GM21737 (cell line): ENCODE data around the gene MIB1.
"Not testable (repeated sequence)": the region's sequence is repeated elsewhere in the genome, so short reads cannot be mapped to it uniquely, and the experiment has no call there.

Experiments
- ATAC-seq: cut with Tn5 transposase; IDR thresholded peaks from one replicate; pipeline ENCODE4 v1.9.1; 2021; ENCODE audit warnings: mild to moderate bottlenecking, moderate library complexity; ENCODE audit not compliant: unreplicated experiment

The MIB1 gene

GRCh38 chr18:21740538-21741311 lies at the start of gene MIB1:
MIB1 (plus strand) TSS chr18:21740792; CDS start chr18:21741584, 792 bp downstream.
- ATAC-seq = peak; percentile 97

- ATAC-seq = no peak
Measured at GRCh38 chr18:21693322-21693721, 47.3 kb upstream of the MIB1 start.

GRCh38 chr18:21700528-21701075 lies 40.0 kb upstream of the MIB1 start:
- ATAC-seq = no peak

GRCh38 chr18:21701621-21702020 lies 39.0 kb upstream of the MIB1 start:
- no peak for ATAC-seq

GRCh38 chr18:21702602-21703001 lies 38.0 kb upstream of the MIB1 start:
- no peak for ATAC-seq

- no peak for ATAC-seq
Measured at GRCh38 chr18:21703241-21703820, 37.3 kb upstream of the MIB1 start.

- peak; percentile 95 for ATAC-seq
Measured at GRCh38 chr18:21704603-21705364, 35.8 kb upstream of the MIB1 start, which contains the start of gene ABHD3. ABHD3 (minus strand) TSS chr18:21704774; CDS start chr18:21704665, 109 bp downstream.

- ATAC-seq = no peak
Measured at GRCh38 chr18:21706386-21706865, 34.2 kb upstream of the MIB1 start.

GRCh38 chr18:21707130-21707529 lies 33.5 kb upstream of the MIB1 start:
- ATAC-seq = not testable (repeated sequence)

GRCh38 chr18:21714474-21714873 lies 26.1 kb upstream of the MIB1 start:
- ATAC-seq = no peak

- ATAC-seq = no peak
Measured at GRCh38 chr18:21722687-21723086, 17.9 kb upstream of the MIB1 start.

GRCh38 chr18:21725201-21725600 lies 15.4 kb upstream of the MIB1 start:
- no peak for ATAC-seq

GRCh38 chr18:21727702-21728101 lies 12.9 kb upstream of the MIB1 start:
- ATAC-seq = no peak

GRCh38 chr18:21733011-21733410 lies 7.6 kb upstream of the MIB1 start:
- ATAC-seq = no peak

GRCh38 chr18:21735452-21736015 lies 5.1 kb upstream of the MIB1 start:
- ATAC-seq = no peak

GRCh38 chr18:21736926-21737325 lies 3.7 kb upstream of the MIB1 start:
- not testable (repeated sequence) for ATAC-seq

GRCh38 chr18:21739604-21740537 lies 721 bp upstream of the MIB1 start:
- ATAC-seq = peak; percentile 14

- peak; percentile 36 for ATAC-seq
Measured at GRCh38 chr18:21741312-21741561, 645 bp downstream of the MIB1 start.

GRCh38 chr18:21741562-21742314 lies 1.1 kb downstream of the MIB1 start:
- ATAC-seq = peak; percentile 18
